Stimulated activated CD8-positive, alpha-beta memory T cell treated with anti-CD3 and anti-CD28 coated beads, Interleukin-7, amount 100 ng/mL, for 1 hour (primary cell): ENCODE measurements around the gene TNKS2.
"Not testable (repeated sequence)": the region's sequence is repeated elsewhere in the genome, so short reads cannot be mapped to it uniquely, and the experiment has no call there.

Experiments
- DNase-seq, 2 donors: peaks; one replicate each; pipeline ENCODE4 v3.0.0-alpha.2; 2020; ENCODE audit warnings: low read depth in 2 of 2

TNKS2 gene

DNA sequence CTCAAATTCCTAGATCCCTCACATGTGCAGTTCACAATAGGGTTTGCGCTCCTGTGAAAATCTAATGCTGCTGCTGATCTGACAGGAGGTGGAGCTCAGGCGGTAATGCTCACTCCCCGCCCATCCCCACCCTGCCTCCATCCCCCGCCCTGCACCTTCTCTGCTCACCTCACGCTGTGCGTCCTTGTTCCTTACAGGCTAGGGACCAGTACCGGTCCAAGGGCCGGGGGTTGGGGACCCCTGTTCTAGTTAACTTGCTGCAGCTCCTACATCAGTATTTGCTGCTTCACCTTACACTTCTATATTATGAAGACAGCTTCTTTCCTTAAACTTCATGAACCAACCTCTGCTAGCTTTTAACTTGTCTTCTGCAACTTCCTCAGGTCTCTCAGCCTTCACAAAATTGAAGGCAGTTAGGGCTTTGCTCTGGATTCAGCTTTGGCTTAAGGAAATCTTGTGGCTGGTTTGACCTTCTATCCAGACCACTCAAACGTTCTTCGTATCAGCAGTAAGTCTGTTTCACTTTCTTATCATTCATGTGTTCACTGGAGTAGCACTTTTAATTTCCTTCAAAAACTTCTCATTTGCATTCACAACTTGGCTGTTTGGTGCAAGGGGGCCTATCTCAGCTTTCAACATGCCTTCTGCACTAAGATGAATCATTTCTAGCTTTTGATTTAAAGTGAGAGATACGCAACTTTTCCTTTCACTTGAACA is 1.7 kb upstream of the TNKS2 start:
- peak; percentile 14 to 23 for DNase-seq

DNA sequence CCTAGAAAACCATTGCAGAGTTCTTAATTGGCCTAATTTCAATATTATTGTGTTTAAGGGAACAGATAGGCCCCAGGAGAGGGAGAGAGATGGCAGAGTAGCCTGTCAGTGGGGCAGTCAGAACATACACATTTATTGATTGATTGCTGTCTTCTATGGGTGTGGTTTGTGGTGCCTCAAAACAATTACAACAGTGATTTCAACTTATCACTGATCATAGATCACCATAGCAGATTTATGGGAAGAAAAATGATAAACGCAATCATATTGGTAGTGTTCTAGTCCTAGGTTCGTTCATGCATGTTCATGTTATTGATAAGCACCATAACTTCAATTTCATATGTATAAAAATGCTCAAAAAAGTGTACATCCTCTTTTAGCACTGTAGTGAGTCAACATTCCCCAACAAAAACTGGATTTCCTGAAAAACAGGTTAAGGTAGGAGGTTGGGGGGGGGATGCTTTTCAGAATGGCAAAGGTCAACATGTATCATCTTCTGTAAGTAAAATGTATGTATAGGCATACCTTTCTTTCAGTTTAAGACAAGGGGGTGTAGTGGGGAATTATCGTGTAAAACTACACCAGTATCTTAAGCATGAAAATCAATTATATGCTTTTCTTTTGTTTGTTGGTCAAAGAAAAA is 1.1 kb upstream of the TNKS2 start:
- no peak for DNase-seq

DNA sequence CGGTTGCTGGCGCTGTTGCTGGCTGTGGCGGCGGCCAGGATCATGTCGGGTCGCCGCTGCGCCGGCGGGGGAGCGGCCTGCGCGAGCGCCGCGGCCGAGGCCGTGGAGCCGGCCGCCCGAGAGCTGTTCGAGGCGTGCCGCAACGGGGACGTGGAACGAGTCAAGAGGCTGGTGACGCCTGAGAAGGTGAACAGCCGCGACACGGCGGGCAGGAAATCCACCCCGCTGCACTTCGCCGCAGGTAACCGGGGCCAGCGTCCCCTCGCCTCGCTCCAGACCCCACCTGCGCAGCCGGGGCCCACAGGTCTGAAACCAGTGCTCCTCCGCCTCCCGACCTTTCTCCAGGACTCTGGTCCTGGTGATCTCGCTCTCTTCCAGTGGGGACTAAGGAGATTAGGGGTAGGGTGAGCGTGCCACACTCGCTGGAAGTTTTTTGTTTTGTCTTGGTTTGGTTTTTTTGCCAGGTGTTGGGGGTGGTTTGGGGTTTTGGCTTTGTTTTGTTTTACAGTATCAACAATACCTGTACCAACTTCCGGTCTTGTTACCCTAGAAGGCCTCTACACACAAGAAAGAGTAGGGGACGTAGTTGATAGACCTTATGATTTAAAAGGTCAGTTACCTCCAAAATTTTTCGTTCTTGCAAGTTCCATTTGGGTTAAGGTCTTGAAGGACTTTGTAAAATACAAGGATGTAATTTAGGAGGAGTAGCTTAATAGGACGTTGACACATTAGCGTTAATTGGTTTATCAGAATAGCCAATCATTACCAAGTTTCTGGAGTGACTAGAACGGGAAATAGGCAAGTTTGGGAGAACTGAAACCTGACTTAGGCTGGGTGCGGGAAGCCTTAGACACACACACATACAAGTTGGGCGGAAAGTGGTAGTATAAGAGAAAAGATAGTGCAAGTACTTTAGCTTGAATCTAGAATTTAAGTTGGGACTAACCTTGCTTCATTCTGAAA is 704 bp downstream of the TNKS2 start:
- peak in 1 of 2 donors; percentile 18 for DNase-seq

- no peak for DNase-seq
Measured at GRCh38 chr10:91799612-91799975, 1.4 kb downstream of the TNKS2 start.

- no peak for DNase-seq
Measured at GRCh38 chr10:91800182-91800581, 2.0 kb downstream of the TNKS2 start.

- DNase-seq: no peak
Measured at GRCh38 chr10:91800756-91801155, 2.5 kb downstream of the TNKS2 start.

- DNase-seq: no peak
Measured at GRCh38 chr10:91803386-91804125, 5.3 kb downstream of the TNKS2 start.

DNA sequence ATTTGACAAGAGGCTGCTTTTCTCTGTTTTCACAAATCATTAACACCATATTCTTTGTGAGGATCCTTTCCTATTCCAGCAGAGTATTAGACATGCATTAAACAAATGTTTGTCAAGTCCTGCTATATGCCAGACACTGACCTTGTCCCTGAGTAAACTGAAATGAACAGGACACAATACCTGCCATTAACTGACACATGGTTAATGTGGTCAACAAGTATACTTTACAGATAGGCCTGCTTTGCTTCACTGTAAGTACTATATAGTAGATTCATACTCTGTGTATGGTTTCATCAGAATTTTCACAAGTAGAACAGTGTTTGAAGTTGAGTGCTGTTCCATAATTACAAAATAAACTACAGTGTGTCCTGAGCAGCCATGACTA is 5.9 kb downstream of the TNKS2 start:
- no peak for DNase-seq

- no peak for DNase-seq
Measured at GRCh38 chr10:91805110-91805838, 7.0 kb downstream of the TNKS2 start.

GRCh38 chr10:91807264-91807663 is 9.0 kb downstream of the TNKS2 start:
- DNase-seq: not testable (repeated sequence)

GRCh38 chr10:91813251-91813650 is 15.0 kb downstream of the TNKS2 start:
- no peak for DNase-seq

GRCh38 chr10:91816981-91817380 is 18.8 kb downstream of the TNKS2 start:
- no peak for DNase-seq

DNA sequence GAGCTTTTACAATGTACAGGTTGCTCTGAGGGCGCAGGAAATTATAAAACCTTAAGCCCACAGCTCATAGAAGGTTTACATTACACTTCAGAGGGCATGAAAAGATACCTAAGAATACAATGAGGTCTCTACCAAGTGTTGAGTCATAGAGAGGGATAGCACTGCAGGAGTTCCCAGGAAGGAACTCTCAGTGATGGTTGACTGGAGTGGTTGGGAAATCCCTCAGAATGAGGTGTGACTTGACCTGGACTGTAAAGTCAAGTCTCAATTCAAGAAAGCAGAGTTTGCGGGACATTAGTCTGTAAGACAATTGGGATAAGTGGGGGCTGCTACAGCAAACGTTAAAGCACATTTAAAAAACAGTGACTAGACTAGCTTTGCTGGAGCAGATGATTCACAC is 21.9 kb downstream of the TNKS2 start:
- no peak for DNase-seq

- no peak for DNase-seq
Measured at GRCh38 chr10:91824076-91824475, 25.9 kb downstream of the TNKS2 start.

DNA sequence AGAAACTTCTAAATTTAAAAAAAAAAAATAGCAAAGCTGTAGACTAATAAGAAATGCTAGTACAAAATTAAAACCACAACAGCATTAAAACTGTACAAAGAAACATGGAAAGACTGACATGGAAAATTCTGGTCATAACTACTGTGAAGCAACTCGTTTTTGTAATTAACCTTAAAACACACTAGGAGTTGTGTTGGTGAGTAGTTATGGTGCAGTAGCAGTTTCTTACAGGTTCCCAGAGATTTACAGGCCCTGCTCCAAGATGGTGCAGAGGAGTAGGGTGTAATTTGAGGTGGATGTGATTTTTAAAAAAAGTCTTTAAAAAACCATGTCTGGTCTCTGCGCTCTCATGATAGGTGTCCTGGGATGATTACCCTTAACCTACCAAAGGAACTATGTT is 31.0 kb downstream of the TNKS2 start:
- no peak for DNase-seq

- DNase-seq: no peak
Measured at GRCh38 chr10:91838199-91838598, 40.0 kb downstream of the TNKS2 start.

GRCh38 chr10:91843083-91843482 is 44.9 kb downstream of the TNKS2 start:
- no peak for DNase-seq

- DNase-seq: no peak
Measured at GRCh38 chr10:91856637-91857036, 58.4 kb downstream of the TNKS2 start.

DNA sequence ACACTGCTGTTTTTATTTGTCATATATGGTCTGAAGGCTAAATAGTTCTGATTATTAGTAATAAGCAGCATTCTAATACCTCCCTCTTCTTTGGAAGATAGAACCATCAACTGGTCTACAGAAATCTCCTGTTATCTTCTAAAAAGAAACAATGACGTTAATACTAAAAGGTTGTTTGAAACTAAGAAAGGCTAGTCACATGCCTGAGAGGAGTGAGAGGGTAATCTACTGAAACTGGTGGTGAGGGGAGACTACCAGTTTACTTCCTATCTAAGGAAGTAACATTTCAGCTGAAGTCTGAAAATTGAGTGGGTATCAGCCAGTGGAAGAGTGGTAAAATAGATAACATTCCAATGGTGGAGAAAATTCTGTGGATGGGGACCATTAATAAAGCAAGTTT is 62.7 kb downstream of the TNKS2 start:
- no peak for DNase-seq

DNA sequence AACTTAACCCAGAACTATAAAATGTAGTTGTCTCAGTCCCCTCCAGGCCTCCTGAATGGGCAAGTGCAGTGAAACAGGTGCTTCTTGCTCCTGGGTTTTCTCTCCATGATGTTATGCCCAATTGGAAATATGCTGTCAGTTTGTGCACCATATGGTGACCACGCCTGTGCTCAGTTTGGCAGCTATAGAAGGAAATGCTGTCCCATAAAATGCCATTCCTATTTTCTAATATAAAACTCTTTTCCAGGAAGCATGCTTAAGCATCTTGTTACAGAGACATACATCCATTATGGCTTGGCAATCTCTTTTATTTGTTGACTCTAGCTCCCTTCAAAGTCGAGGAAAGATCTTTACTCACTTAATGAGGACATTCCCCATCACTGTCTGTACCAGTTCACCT is 65.9 kb downstream of the TNKS2 start:
- no peak for DNase-seq

DNA sequence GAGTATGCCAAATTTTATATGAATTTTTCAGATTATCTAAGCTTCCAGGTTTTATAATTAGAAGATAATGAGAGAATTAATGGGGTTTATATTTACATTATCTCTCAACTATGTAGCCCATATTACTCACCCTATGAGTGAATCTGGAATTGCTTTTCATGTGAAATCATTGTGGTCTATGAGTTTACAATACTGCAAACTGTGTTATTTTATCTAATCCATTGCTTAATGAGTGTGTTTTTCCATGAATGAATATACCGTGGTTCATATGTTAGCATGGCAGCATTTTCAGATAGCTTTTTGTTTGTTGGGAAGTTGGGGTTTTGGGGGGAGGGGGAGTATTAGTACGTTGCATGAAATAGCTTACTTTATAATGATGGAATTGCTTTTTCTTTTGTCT is 66.5 kb downstream of the TNKS2 start:
- no peak for DNase-seq
